Sigmoid colon (tissue), 4 donors: ENCODE measurements around the gene SHISAL1.

Experiments used
- POLR2AphosphoS5 ChIP-seq, 4 donors: sonication (generic); formaldehyde crosslinking; IDR thresholded peaks; one replicate each; pipeline ENCODE4 v1.6.1; 2017; ENCODE audit warnings: antibody characterized with exemption in 4 of 4
- TF ChIP-seq, protein P1 (sequence below), 4 experiments: fragments of 450-650 bp in 3 of 4; fragments of 200-600 bp in 1 of 4; IDR thresholded peaks; one replicate each; pipeline ENCODE4 v1.5.1; 2016 to 2019; ENCODE audit warnings: antibody characterized with exemption in 4 of 4, mild to moderate bottlenecking in 3 of 4, moderate library complexity in 2 of 4

DNA sequence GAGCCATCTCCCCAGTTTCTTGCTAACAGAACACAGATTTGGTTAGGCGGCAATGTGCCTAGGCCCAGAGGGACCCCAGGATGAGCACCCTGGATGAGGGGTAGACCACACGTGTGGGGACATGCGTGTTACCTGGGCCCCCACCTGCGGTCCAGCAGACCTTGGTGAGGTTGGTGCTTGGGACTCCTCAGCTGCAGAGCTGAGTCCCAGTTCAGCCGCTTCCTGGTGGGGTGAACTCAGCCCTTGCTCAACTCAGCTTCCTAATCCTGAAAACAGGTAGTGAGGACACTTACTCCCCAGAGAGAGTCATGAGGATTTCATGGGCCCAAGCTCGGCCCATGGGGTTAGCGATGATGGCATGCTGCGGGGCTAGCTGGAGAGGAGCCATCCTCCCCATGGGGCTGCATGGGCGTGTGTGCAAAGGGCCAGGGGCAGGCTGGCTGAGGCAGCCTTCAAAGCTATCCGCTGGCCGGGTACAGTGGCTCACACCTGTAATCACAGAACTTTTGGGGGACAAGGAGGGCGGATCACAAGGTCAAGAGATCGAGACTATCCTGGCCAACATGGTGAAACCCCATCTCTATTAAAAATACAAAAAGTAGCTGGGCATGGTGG, 46.9 kb upstream of the SHISAL1 start:
- TF ChIP-seq, protein P1, sequence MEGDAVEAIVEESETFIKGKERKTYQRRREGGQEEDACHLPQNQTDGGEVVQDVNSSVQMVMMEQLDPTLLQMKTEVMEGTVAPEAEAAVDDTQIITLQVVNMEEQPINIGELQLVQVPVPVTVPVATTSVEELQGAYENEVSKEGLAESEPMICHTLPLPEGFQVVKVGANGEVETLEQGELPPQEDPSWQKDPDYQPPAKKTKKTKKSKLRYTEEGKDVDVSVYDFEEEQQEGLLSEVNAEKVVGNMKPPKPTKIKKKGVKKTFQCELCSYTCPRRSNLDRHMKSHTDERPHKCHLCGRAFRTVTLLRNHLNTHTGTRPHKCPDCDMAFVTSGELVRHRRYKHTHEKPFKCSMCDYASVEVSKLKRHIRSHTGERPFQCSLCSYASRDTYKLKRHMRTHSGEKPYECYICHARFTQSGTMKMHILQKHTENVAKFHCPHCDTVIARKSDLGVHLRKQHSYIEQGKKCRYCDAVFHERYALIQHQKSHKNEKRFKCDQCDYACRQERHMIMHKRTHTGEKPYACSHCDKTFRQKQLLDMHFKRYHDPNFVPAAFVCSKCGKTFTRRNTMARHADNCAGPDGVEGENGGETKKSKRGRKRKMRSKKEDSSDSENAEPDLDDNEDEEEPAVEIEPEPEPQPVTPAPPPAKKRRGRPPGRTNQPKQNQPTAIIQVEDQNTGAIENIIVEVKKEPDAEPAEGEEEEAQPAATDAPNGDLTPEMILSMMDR (IDR thresholded peaks at IDR 0.05), result no peak
- no peak for TF ChIP-seq POLR2AphosphoS5 (IDR thresholded peaks at IDR 0.05)
